Lower leg skin (tissue), 3 donors: ENCODE measurements around the gene SPDYE2.
"Not testable (repeated sequence)": the region's sequence is repeated elsewhere in the genome, so short reads cannot be mapped to it uniquely, and the experiment has no call there.

Source experiments
- POLR2A ChIP-seq, 2 donors: fragments of 450-650 bp; IDR thresholded peaks; one replicate each; pipeline ENCODE4 v1.6.1; 2016 to 2017; ENCODE audit warnings: antibody characterized with exemption in 2 of 2, mild to moderate bottlenecking in 1 of 2, moderate library complexity in 1 of 2
- TF ChIP-seq, protein P1 (sequence below), 3 donors: fragments of 450-650 bp; IDR thresholded peaks; one replicate each; pipeline ENCODE4 v1.5.1; 2016; ENCODE audit warnings: antibody characterized with exemption in 3 of 3, mild to moderate bottlenecking in 3 of 3, moderate library complexity in 2 of 3

DNA sequence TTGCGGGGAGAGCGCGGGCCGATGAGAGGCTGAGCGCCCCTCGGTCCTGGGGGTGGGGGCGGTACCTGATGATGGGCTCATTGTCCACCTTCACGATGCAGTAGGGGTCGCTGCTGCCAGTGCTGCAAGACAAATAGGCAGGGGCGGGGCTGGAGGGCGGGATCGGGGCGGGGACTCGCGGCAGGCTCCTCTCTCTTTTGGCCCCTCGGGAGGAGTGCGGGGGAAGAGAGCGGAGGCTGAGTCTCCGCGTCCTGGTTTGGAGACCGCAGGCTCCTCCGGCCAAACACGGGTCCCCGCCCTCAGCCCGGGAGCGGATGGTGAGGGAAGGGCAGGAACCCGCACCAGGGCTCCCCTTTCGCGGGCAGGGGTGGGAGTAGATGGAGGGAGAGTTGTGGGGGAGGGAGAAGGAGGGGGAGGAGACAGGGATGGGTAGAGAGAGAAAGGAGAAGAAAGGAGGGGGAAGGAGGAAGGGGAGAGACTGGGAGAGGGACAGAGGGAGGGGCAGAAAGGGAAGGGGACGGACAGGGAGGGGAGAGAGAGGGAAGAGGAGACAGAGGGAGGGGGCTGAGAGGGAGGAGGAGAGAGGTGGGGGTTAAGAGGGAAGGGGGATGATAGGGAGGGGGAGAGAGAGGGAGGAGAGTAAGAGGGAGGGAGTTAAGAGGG lies 39.0 kb upstream of the SPDYE2 start:
- TF ChIP-seq, protein P1, sequence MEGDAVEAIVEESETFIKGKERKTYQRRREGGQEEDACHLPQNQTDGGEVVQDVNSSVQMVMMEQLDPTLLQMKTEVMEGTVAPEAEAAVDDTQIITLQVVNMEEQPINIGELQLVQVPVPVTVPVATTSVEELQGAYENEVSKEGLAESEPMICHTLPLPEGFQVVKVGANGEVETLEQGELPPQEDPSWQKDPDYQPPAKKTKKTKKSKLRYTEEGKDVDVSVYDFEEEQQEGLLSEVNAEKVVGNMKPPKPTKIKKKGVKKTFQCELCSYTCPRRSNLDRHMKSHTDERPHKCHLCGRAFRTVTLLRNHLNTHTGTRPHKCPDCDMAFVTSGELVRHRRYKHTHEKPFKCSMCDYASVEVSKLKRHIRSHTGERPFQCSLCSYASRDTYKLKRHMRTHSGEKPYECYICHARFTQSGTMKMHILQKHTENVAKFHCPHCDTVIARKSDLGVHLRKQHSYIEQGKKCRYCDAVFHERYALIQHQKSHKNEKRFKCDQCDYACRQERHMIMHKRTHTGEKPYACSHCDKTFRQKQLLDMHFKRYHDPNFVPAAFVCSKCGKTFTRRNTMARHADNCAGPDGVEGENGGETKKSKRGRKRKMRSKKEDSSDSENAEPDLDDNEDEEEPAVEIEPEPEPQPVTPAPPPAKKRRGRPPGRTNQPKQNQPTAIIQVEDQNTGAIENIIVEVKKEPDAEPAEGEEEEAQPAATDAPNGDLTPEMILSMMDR (IDR thresholded peaks at IDR 0.05), result not testable (repeated sequence)
- TF ChIP-seq POLR2A (IDR thresholded peaks at IDR 0.05), result not testable (repeated sequence)
